CD8-positive, alpha-beta memory T cell (primary cell): ENCODE measurements around the gene SIL1. TPM values are rescaled to one million over a fixed set of nuclear protein-coding genes. Genes with fewer than 3 reads are reported as not detected.
A peak's percentile ranks its signal among the peaks of the same experiment; 100 is the strongest.
"Not testable (repeated sequence)": the region's sequence is repeated elsewhere in the genome, so short reads cannot be mapped to it uniquely, and the experiment has no call there.

Experiments
- CTCF ChIA-PET: fragments of 350-600 bp; sonication (Branson Sonifier 250); formaldehyde crosslinking; loops from one replicate; lab custom pipeline; 2021; ENCODE audit warnings: antibody characterized with exemption; lab: Charles Lee
- POLR2A ChIA-PET: fragments of 350-600 bp; sonication (Branson Sonifier 250); formaldehyde crosslinking; loops from one replicate; lab custom pipeline; 2021; ENCODE audit warnings: antibody characterized with exemption; lab: Charles Lee
- DNase-seq, 5 donors: peaks; one replicate each; pipeline versions ENCODE4 v3.0.0 to v3.0.0-alpha.2; 2020 to 2022; ENCODE audit warnings: mixed read lengths in 1 of 5
- H3K27ac ChIP-seq: one replicate; pipeline ENCODE4 v1.7.0; 2013; ENCODE audit warnings: low read depth, mild to moderate bottlenecking, low read length, moderate library complexity
- H3K27me3 ChIP-seq: 2 replicates; pipeline ENCODE4 v1.7.0; 2013; ENCODE audit warnings: low read length, mild to moderate bottlenecking; ENCODE audit not compliant: insufficient read depth, poor library complexity, severe bottlenecking
- H3K36me3 ChIP-seq: 2 replicates; pipeline ENCODE4 v1.7.0; 2013; ENCODE audit warnings: mild to moderate bottlenecking, low read length, moderate library complexity; ENCODE audit not compliant: insufficient read depth
- H3K4me1 ChIP-seq: 2 replicates; pipeline ENCODE4 v1.7.0; 2013; ENCODE audit warnings: mild to moderate bottlenecking, low read length, moderate library complexity; ENCODE audit not compliant: insufficient read depth
- H3K4me3 ChIP-seq: 2 replicates; pipeline ENCODE4 v1.7.0; 2013; ENCODE audit warnings: mild to moderate bottlenecking, low read length
- H3K9me3 ChIP-seq: 2 replicates; pipeline ENCODE4 v1.7.0; 2013; ENCODE audit warnings: mild to moderate bottlenecking, low read length
- H3K27ac Mint-ChIP-seq, 8 donors: one replicate each; pipeline ENCODE4 v1.8.0; 2020 to 2021; ENCODE audit warnings: mixed read lengths in 8 of 8, mild to moderate bottlenecking in 6 of 8, inconsistent platforms in 3 of 8, moderate library complexity in 3 of 8
- H3K27me3 Mint-ChIP-seq, 2 donors: one replicate each; pipeline ENCODE4 v1.8.0; 2020 to 2021; ENCODE audit warnings: mixed read lengths in 2 of 2, mild to moderate bottlenecking in 1 of 2, moderate library complexity in 1 of 2
- H3K36me3 Mint-ChIP-seq, 3 donors: one replicate each; pipeline ENCODE4 v1.8.0; 2020 to 2021; ENCODE audit warnings: mixed read lengths in 3 of 3, inconsistent platforms in 1 of 3, mild to moderate bottlenecking in 1 of 3
- H3K4me1 Mint-ChIP-seq, 3 donors: one replicate each; pipeline ENCODE4 v1.8.0; 2020 to 2021; ENCODE audit warnings: mixed read lengths in 3 of 3, inconsistent platforms in 1 of 3, mild to moderate bottlenecking in 1 of 3
- H3K4me3 Mint-ChIP-seq, 7 donors: one replicate each; pipeline ENCODE4 v1.8.0; 2020 to 2021; ENCODE audit warnings: mixed read lengths in 7 of 7, mild to moderate bottlenecking in 6 of 7, moderate library complexity in 4 of 7, inconsistent platforms in 2 of 7
- H3K9me3 Mint-ChIP-seq, 5 donors: one replicate each; pipeline ENCODE4 v1.8.0; 2020 to 2022; ENCODE audit warnings: mixed read lengths in 5 of 5, mild to moderate bottlenecking in 3 of 5, moderate library complexity in 2 of 5, inconsistent platforms in 1 of 5
- polyA plus RNA-seq: library from polyadenylated mRNA; unstranded; fragments of 300-500 nt; fragmentation: Illumina TruSeq; gene quantifications from one replicate; pipeline ENCODE4 v1.2.3, GENCODE V29; 2021
- total RNA-seq, 2 experiments: library from RNA; stranded (reverse); gene quantifications; one replicate each; pipeline ENCODE4 v1.2.3, GENCODE V29; 2021

Gene SIL1
- total and polyA plus RNA-seq, 3 experiments from 2014 or later: 15.0 to 27.5 (median 26.6) TPM

- Mint-ChIP-seq H3K27me3 (no peaks in the 10 kb centered on the region), H3K4me1 (no peaks in the 10 kb centered on the region), H3K27ac (no peak overlapping the region), H3K4me3 (no peak overlapping the region), H3K36me3 (peaks cover 0 to 1% (median 0%) of the 10 kb centered on the region in 3 donors), H3K9me3 (no peaks in the 10 kb centered on the region)
- Histone ChIP-seq H3K27me3 (no peaks in the 10 kb centered on the region), H3K4me3 (no peak overlapping the region), H3K27ac (no peak overlapping the region), H3K4me1 (no peaks in the 10 kb centered on the region), H3K36me3 (no peaks in the 10 kb centered on the region), H3K9me3 (no peaks in the 10 kb centered on the region)
- ChIA-PET CTCF (interaction anchor here (1.7 kb wide), 1 partner anchor 10 kb away, joined by 4 read pairs; no protein-coding TSS in a partner anchor), POLR2A (no interaction called here)
- DNase-seq: no peak
These were observed 122.1 kb downstream of the SIL1 start for GRCh38 chr5:139076111-139076510.

DNA sequence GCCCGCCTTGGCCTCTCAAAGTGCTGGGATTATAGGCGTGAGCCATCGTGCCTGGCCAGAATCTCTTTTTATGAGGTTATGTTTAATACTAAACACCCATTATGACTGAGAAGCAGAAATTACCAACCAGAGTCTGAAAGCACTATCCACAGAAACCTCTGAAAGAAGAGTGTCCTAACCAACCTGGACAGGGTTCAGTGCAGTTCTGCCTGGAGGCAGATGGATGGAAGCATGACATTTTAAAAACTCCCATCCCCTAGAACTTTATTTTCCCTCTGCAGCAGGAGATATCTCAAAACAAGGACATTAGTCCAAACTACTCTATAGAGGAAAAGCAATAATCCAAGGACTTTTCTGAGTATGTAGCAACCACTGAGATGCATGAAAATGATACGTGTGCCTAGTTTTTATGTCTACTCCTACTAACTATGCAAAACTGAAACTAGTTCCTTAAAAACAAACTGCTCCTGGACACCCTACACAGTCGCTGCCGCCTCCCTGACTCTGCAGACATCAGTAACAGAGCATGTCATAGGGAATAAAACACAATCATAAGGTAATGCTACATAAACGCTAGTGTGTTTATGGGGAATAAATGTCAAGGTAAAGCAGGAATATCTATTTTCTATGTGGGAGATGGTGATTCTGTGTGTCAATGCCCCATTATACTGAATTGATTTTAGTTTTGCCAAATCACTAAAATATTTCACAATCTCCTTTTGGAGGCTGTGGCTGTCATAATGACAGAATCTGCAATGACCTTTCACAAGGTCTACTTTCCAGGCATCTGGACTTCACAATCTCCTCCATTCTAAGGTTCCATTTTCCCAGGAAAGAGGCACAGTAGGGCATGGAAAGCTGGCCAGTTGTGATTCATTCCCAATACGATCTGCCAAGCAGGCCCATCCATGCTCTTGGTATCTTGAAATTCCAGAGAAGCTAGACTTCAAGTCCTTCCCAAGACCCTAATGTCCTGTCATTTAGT lies 122.8 kb downstream of the SIL1 start:
- Mint-ChIP-seq H3K9me3 (no peaks in the 10 kb centered on the region), H3K4me1 (no peaks in the 10 kb centered on the region), H3K27ac (peak overlapping the region in 1 of 8 donors; percentile 36), H3K4me3 (no peak overlapping the region), H3K36me3 (peaks cover 0 to 1% (median 0%) of the 10 kb centered on the region in 3 donors), H3K27me3 (no peaks in the 10 kb centered on the region)
- Histone ChIP-seq H3K4me1 (no peaks in the 10 kb centered on the region), H3K27me3 (no peaks in the 10 kb centered on the region), H3K27ac (no peak overlapping the region), H3K9me3 (no peaks in the 10 kb centered on the region), H3K4me3 (no peak overlapping the region), H3K36me3 (no peaks in the 10 kb centered on the region)
- no peak for DNase-seq
- POLR2A ChIA-PET: no interaction called here
- CTCF ChIA-PET: interaction anchor here (1.7 kb wide), 1 partner anchor 11 kb away, joined by 4 read pairs; no protein-coding TSS in a partner anchor

DNA sequence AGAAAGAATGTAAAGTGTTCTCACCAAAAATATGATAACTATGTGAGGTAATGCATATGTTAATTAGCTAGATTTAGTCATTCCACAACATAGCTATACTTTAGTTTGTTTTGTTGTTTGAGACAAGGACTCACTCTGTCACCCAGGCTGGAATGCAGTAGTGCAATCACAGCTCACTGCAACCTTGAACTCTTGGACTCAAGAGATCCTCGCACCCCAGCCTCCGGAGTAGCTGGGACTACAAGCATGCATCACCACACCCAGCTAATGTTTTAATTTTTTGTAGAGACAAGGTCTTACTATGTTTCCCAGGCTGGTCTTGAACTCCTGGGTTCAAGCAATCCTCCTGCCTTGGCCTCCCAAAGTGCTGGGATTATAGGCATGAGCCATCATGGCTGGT lies 124.2 kb downstream of the SIL1 start:
- POLR2A ChIA-PET, H3K27ac Mint-ChIP-seq, H3K9me3 ChIP-seq, H3K4me1 Mint-ChIP-seq, H3K4me1 ChIP-seq, H3K4me3 ChIP-seq, H3K4me3 Mint-ChIP-seq, H3K27me3 ChIP-seq, H3K9me3 Mint-ChIP-seq, H3K36me3 Mint-ChIP-seq, DNase-seq, H3K27ac ChIP-seq, H3K36me3 ChIP-seq, H3K27me3 Mint-ChIP-seq, CTCF ChIA-PET: not testable (repeated sequence)

DNA sequence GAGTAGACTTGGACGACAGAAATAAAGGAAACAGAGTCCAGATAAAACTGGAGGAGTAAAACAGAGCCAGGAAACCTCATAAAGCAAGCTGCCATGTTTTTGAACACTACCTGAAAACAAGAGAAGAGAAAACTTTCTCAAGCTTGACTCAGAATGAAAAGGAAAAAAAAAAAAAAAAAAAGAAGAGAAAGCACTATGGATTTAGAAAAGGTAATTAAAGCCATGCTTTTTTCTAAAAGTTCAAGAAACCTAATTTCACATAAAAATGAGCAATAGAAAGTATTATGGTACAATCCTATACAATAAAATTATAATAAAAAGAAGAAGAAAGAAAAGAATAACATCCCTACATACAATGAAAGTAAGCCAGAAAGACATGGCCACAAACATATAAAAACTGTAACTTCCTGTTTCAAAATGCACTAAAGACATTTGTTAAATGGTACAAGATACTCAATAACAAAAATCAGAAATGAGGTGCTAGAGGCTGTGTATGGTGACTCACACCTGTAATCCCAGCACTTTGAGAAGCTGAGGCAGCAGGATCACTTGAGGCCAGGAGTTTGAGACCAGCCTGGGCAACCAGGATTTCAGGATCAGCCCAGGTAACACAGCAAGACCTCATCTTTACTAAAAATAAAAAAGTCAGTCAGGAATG lies 129.5 kb downstream of the SIL1 start:
- Mint-ChIP-seq H3K27ac (peak overlapping the region in 1 of 8 donors; percentile 36), H3K27me3 (no peaks in the 10 kb centered on the region), H3K36me3 (peaks cover 0 to 2% (median 0%) of the 10 kb centered on the region in 3 donors), H3K4me1 (peaks cover 5 to 13% (median 13%) of the 10 kb centered on the region in 3 donors), H3K4me3 (peak overlapping the region in 1 of 7 donors; percentile 19), H3K9me3 (no peaks in the 10 kb centered on the region)
- no peaks in the 10 kb centered on the region for H3K9me3 ChIP-seq
- DNase-seq: no peak
- CTCF ChIA-PET: no interaction called here
- no peak overlapping the region for H3K27ac ChIP-seq
- no peaks in the 10 kb centered on the region for H3K36me3 ChIP-seq
- POLR2A ChIA-PET: no interaction called here
- no peaks in the 10 kb centered on the region for H3K4me1 ChIP-seq
- no peak overlapping the region for H3K4me3 ChIP-seq
- H3K27me3 ChIP-seq: no peaks in the 10 kb centered on the region

DNA sequence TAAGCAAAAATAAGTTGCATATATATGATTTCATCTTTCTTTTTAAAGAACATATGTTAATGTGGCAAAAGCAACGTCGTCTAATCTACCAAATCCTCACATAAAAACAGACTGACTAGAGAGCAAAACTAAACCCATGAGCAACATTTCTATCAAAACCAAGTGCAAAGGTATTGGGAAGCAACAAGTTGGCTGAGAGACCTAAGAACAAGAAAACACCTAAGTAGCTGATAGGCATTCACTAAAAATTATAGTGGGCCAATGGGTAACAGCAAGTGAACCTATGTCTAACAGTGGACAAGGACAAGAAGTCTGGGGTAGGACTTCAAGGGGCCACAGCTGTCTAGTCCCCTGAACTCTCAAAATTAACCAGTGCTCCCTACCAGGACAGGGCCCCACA lies 130.1 kb downstream of the SIL1 start:
- CTCF ChIA-PET: no interaction called here
- Mint-ChIP-seq H3K36me3 (peaks cover 0 to 2% (median 0%) of the 10 kb centered on the region in 3 donors), H3K4me1 (peaks cover 5 to 13% (median 13%) of the 10 kb centered on the region in 3 donors), H3K27ac (no peak overlapping the region), H3K27me3 (no peaks in the 10 kb centered on the region), H3K4me3 (peak overlapping the region in 1 of 7 donors; percentile 19), H3K9me3 (no peaks in the 10 kb centered on the region)
- no peaks in the 10 kb centered on the region for H3K36me3 ChIP-seq
- no peak overlapping the region for H3K4me3 ChIP-seq
- H3K27me3 ChIP-seq: no peaks in the 10 kb centered on the region
- no peak for DNase-seq
- H3K4me1 ChIP-seq: no peaks in the 10 kb centered on the region
- POLR2A ChIA-PET: no interaction called here
- H3K27ac ChIP-seq: no peak overlapping the region
- no peaks in the 10 kb centered on the region for H3K9me3 ChIP-seq

DNA sequence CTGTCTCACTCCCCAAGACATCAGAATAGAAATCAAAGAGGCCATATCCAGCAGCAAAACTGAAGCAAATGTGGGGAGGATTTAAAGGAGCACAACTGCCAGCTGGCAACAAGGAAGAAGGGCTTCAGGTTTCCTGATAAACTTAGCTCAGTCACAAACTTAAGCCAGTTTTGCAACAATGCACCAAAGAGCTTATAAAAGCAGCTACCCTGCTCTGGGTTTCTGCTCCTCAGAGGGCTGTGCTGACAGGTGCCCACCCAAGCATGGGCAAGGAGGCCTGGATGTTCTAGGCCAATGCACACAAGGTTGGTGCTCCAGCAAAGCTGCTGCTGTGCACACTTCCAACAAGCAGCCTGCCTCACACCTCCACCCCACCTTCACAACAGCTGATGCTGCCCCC lies 132.9 kb downstream of the SIL1 start:
- peak overlapping the region in 1 of 8 donors; percentile 58 for H3K27ac Mint-ChIP-seq
- no peak for DNase-seq
- H3K4me3 Mint-ChIP-seq: no peak overlapping the region
- CTCF ChIA-PET: no interaction called here
- Histone ChIP-seq H3K4me1 (no peaks in the 10 kb centered on the region), H3K27ac (no peak overlapping the region), H3K27me3 (no peaks in the 10 kb centered on the region), H3K36me3 (no peaks in the 10 kb centered on the region), H3K4me3 (no peak overlapping the region), H3K9me3 (no peaks in the 10 kb centered on the region)
- peaks cover 5 to 13% (median 13%) of the 10 kb centered on the region in 3 donors for H3K4me1 Mint-ChIP-seq
- H3K36me3 Mint-ChIP-seq: peaks cover 1 to 4% (median 3%) of the 10 kb centered on the region in 3 donors
- peaks cover 0 to 3% of the 10 kb centered on the region in 2 donors for H3K27me3 Mint-ChIP-seq
- POLR2A ChIA-PET: no interaction called here
- H3K9me3 Mint-ChIP-seq: no peaks in the 10 kb centered on the region

GRCh38 chr5:139064613-139065012 lies 133.6 kb downstream of the SIL1 start:
- H3K4me3 Mint-ChIP-seq: peak overlapping the region in 1 of 7 donors; percentile 1
- H3K36me3 ChIP-seq: no peaks in the 10 kb centered on the region
- CTCF ChIA-PET: no interaction called here

GRCh38 chr5:139063664-139064054 lies 134.5 kb downstream of the SIL1 start:
- Histone ChIP-seq H3K27me3 (no peaks in the 10 kb centered on the region), H3K4me1 (no peaks in the 10 kb centered on the region), H3K27ac (no peak overlapping the region), H3K36me3 (no peaks in the 10 kb centered on the region), H3K4me3 (no peak overlapping the region), H3K9me3 (no peaks in the 10 kb centered on the region)
- Mint-ChIP-seq H3K4me3 (no peak overlapping the region), H3K9me3 (no peaks in the 10 kb centered on the region), H3K27ac (no peak overlapping the region), H3K36me3 (peaks cover 1 to 4% (median 3%) of the 10 kb centered on the region in 3 donors), H3K4me1 (peaks cover 3 to 10% (median 10%) of the 10 kb centered on the region in 3 donors), H3K27me3 (peaks cover 0 to 3% of the 10 kb centered on the region in 2 donors)
- DNase-seq: no peak
- ChIA-PET CTCF (no interaction called here), POLR2A (no interaction called here)

More at GRCh38 chr5:139064613-139065012, 133.6 kb downstream of the SIL1 start:
- Mint-ChIP-seq H3K4me1 (peaks cover 5 to 13% (median 13%) of the 10 kb centered on the region in 3 donors), H3K27me3 (peaks cover 0 to 3% of the 10 kb centered on the region in 2 donors), H3K9me3 (no peaks in the 10 kb centered on the region), H3K36me3 (peaks cover 1 to 4% (median 3%) of the 10 kb centered on the region in 3 donors), H3K27ac (no peak overlapping the region)
- no peaks in the 10 kb centered on the region for H3K27me3 ChIP-seq
- no peaks in the 10 kb centered on the region for H3K4me1 ChIP-seq
- no peak for DNase-seq
- H3K9me3 ChIP-seq: no peaks in the 10 kb centered on the region
- H3K4me3 ChIP-seq: no peak overlapping the region
- H3K27ac ChIP-seq: no peak overlapping the region
- POLR2A ChIA-PET: no interaction called here
